Measurements from ENCODE around the gene USP21.

USP21 gene

DNA sequence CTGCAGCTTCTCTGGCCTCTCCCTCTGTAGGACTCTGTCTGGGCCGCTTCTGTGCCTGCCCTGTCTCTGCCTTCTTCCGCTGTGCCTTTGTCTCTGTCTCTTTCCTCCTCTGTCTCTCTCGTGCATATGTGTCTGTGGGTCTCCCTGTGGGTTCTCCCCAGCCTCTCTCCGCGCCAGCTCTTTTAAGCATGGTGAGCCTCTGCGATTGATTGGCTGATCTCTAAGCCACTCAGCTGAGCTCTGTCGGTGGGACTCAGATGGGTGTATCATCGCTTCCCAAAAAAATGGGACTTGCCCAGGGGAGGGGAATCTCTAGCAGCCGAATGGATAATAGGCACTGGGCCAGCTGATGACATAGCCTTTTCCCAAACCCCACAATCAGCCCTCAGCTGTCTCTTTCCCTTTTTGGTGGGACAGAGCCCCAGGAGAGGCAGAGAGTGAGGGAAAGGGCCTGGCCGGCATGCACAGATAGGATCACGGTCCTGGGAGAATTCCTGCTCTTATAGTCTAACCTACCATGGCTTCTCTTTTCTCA lies 39.7 kb downstream of the USP21 start, which contains the start of gene ADAMTS4:
ADAMTS4 (minus strand) TSS at position 158 of the 535 bp plus-strand sequence. CDS start 427 bp downstream, outside the sequence.
- no peak within 1 kb of the TSS for H3K4me3 ChIP-seq (ENCODE audit: low read length)
- H4K20me1 ChIP-seq (ENCODE audit: insufficient read depth, low read length) = no peaks in the 10 kb centered on the region
- peaks cover 25% of the 10 kb centered on the region for H3K4me1 ChIP-seq (ENCODE audit: low read length)
- no peak within 1 kb of the TSS for H3K4me2 ChIP-seq (ENCODE audit: low read depth, low read length)
- H3K36me3 ChIP-seq (replicated peaks; ENCODE audit: insufficient read depth, low read length) = no peaks in the 10 kb centered on the region
- DNase-seq = no peak
- peaks cover 22% of the 10 kb centered on the region for H3K79me2 ChIP-seq (ENCODE audit: low read length)
- no peaks in the 10 kb centered on the region for H3K27me3 ChIP-seq (replicated peaks; ENCODE audit: insufficient read depth, low read length)
- TF ChIP-seq EZH2 (optimal IDR thresholded peaks at IDR 0.05; ENCODE audit: low read depth, low read length) (no peak), EZH2phosphoT487 (IDR thresholded peaks at IDR 0.05; ENCODE audit: low read length) (no peak)
- TF ChIP-seq, protein P1, sequence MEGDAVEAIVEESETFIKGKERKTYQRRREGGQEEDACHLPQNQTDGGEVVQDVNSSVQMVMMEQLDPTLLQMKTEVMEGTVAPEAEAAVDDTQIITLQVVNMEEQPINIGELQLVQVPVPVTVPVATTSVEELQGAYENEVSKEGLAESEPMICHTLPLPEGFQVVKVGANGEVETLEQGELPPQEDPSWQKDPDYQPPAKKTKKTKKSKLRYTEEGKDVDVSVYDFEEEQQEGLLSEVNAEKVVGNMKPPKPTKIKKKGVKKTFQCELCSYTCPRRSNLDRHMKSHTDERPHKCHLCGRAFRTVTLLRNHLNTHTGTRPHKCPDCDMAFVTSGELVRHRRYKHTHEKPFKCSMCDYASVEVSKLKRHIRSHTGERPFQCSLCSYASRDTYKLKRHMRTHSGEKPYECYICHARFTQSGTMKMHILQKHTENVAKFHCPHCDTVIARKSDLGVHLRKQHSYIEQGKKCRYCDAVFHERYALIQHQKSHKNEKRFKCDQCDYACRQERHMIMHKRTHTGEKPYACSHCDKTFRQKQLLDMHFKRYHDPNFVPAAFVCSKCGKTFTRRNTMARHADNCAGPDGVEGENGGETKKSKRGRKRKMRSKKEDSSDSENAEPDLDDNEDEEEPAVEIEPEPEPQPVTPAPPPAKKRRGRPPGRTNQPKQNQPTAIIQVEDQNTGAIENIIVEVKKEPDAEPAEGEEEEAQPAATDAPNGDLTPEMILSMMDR (IDR thresholded peaks at IDR 0.05; ENCODE audit: low read length) = no peak
- no peak within 1 kb of the TSS for H2AFZ ChIP-seq (ENCODE audit: low read length)
- H3K9me2 ChIP-seq (replicated peaks; ENCODE audit: insufficient read depth, low read length) = no peaks in the 10 kb centered on the region
- no peaks in the 10 kb centered on the region for H3K9me3 ChIP-seq (replicated peaks; ENCODE audit: insufficient read depth, low read length)
- peaks cover 4% of the 10 kb centered on the region; the same call in 1 of the 2 replicates for H3F3A ChIP-seq (ENCODE audit: insufficient read depth, low read length)
- no peak within 1 kb of the TSS for H3K27ac ChIP-seq (ENCODE audit: low read length)
- H3K9ac ChIP-seq (ENCODE audit: low read length) = no peak within 1 kb of the TSS

DNA sequence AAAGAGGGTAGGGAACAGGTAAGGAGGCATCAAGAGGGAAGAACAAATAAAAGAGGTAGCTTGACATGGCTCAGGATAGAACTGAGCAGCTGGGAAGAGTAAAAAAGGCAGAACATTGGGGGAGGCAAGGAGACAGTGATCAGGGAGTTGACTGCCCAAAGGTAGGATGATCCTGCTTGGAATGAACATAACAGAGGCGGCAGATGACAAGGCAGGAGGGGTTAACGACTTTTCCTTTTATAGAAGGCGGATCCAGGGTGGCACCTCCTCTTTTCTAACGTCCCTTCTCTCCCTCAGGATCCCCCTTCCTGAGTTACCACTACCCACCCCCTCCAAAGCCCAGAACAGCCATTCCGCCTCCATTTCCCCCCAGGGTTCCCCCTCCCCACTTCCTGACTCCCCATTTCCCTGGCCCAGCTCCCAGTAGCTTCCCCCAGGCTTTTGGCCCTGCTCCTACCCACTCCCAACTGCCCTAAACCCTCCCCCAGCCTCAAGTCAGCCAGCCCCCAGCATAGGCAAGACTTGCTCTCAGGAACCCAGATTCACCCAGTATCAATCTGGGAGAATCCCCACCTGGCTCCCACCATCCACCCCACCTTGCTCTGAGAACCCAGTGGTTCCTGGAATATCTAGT lies 40.3 kb downstream of the USP21 start:
- Histone ChIP-seq H3K79me2 (ENCODE audit: low read length) (peaks cover 28% of the 10 kb centered on the region), H3K9me3 (replicated peaks; ENCODE audit: insufficient read depth, low read length) (no peaks in the 10 kb centered on the region), H3F3A (ENCODE audit: insufficient read depth, low read length) (peaks cover 4% of the 10 kb centered on the region; the same call in 1 of the 2 replicates), H3K4me1 (ENCODE audit: low read length) (peaks cover 25% of the 10 kb centered on the region), H3K36me3 (replicated peaks; ENCODE audit: insufficient read depth, low read length) (no peaks in the 10 kb centered on the region), H2AFZ (ENCODE audit: low read length) (no peak overlapping the region), H4K20me1 (ENCODE audit: insufficient read depth, low read length) (no peaks in the 10 kb centered on the region), H3K9ac (ENCODE audit: low read length) (no peak overlapping the region), H3K27me3 (replicated peaks; ENCODE audit: insufficient read depth, low read length) (no peaks in the 10 kb centered on the region), H3K4me2 (ENCODE audit: low read depth, low read length) (no peak overlapping the region), H3K27ac (ENCODE audit: low read length) (no peak overlapping the region), H3K4me3 (ENCODE audit: low read length) (no peak overlapping the region), H3K9me2 (replicated peaks; ENCODE audit: insufficient read depth, low read length) (no peaks in the 10 kb centered on the region)
- TF ChIP-seq, protein P1 (IDR thresholded peaks at IDR 0.05; ENCODE audit: low read length) = no peak
- TF ChIP-seq EZH2phosphoT487 (IDR thresholded peaks at IDR 0.05; ENCODE audit: low read length) (no peak), EZH2 (optimal IDR thresholded peaks at IDR 0.05; ENCODE audit: low read depth, low read length) (no peak)
- DNase-seq = no peak

DNA sequence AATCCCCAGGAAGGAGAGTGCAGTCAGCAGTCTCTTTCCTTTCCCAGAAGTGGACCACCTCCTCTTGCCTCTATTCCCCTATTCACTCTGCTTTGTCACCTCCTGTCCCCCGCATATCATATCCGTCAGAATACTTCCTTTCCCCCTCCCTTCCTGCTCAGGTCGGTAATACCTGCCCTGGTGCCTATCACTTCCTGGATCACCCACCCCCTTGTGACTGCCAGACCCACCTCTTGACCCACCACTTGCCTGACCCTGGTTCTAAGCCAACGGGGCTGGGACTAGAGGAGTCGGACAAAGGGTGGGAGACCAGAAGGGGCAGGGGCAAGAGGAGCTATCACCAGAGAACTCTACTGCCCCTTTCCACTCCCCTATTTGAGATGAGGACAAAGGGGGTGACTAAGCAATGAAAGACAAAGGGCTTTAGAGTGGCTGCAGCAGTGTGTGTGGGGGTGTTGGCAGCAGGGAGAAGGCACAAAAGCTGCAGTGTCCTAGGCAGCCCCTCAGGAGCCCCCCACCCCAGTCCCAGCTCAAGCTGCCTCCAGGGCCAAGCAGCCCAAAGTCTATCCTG lies 41.2 kb downstream of the USP21 start:
- H3K9ac ChIP-seq (ENCODE audit: low read length) = no peak overlapping the region

More for the DNA sequence above, 41.2 kb downstream of the USP21 start:
- no peaks in the 10 kb centered on the region for H4K20me1 ChIP-seq (ENCODE audit: insufficient read depth, low read length)
- no peaks in the 10 kb centered on the region for H3K27me3 ChIP-seq (replicated peaks; ENCODE audit: insufficient read depth, low read length)
- H2AFZ ChIP-seq (ENCODE audit: low read length) = no peak overlapping the region
- peaks cover 37% of the 10 kb centered on the region for H3K79me2 ChIP-seq (ENCODE audit: low read length)
- no peaks in the 10 kb centered on the region for H3K36me3 ChIP-seq (replicated peaks; ENCODE audit: insufficient read depth, low read length)
- H3K9me3 ChIP-seq (replicated peaks; ENCODE audit: insufficient read depth, low read length) = no peaks in the 10 kb centered on the region
- DNase-seq = no peak
- H3F3A ChIP-seq (ENCODE audit: insufficient read depth, low read length) = no peaks in the 10 kb centered on the region; the same call in 1 of the 2 replicates
- TF ChIP-seq, protein P1 (IDR thresholded peaks at IDR 0.05; ENCODE audit: low read length) = no peak
- TF ChIP-seq EZH2phosphoT487 (IDR thresholded peaks at IDR 0.05; ENCODE audit: low read length) = no peak
- no peak for TF ChIP-seq EZH2 (optimal IDR thresholded peaks at IDR 0.05; ENCODE audit: low read depth, low read length)
- H3K27ac ChIP-seq (ENCODE audit: low read length) = no peak overlapping the region
- no peak overlapping the region for H3K4me3 ChIP-seq (ENCODE audit: low read length)
- H3K9me2 ChIP-seq (replicated peaks; ENCODE audit: insufficient read depth, low read length) = no peaks in the 10 kb centered on the region
- H3K4me2 ChIP-seq (ENCODE audit: low read depth, low read length) = no peak overlapping the region
- peaks cover 17% of the 10 kb centered on the region for H3K4me1 ChIP-seq (ENCODE audit: low read length)

All from MM.1S (cell line).